Measurements from ENCODE around the gene AFAP1L1.

The AFAP1L1 gene

DNA sequence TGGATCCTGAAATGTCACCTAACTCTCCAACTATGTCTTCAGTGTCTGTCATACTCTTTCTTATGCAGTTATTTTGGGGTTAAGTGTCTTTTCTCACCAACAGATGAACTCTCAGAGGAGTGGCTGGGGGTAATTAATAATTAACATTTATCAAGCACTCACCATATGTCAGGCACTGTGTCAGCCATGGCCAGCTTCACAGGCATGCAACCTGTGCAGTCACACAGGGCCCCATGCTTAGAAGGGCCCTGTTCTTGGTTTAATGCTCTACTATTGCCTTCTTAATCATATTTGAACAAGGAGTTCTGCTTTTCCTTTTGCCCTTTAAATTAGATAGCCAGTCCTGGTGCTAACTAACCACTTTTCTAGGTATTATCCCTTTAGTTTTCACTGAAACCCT, 70.2 kb downstream of the AFAP1L1 start:
- no peaks in the 10 kb centered on the region for H3K36me3 ChIP-seq (ENCODE audit: control insufficient read depth in 4 of 4, insufficient read depth in 4 of 4, low read length in 3 of 4)
- no peak overlapping the region for H3K4me3 ChIP-seq (ENCODE audit: control insufficient read depth in 1 of 7, extremely low read depth in 1 of 7, insufficient read depth in 4 of 7, low read depth in 2 of 7, low read length in 6 of 7)
- H3K9me3 ChIP-seq (ENCODE audit: control extremely low read depth in 1 of 5, control insufficient read depth in 4 of 5, insufficient read depth in 2 of 5, low read depth in 1 of 5, low read length in 4 of 5), result no peaks in the 10 kb centered on the region
- DNase-seq, result no peak
- ChIA-PET POLR2A (no interaction called here), CTCF (interaction anchor here (1.3 to 8.6 kb wide), 4 partner anchors 10 to 26 kb away, joined by 3 to 46 read pairs (median 4); no protein-coding TSS in a partner anchor)
- H3K27me3 ChIP-seq (replicated peaks in 2 of 5; ENCODE audit: control insufficient read depth in 4 of 5, insufficient read depth in 5 of 5, low read length in 4 of 5), result no peaks in the 10 kb centered on the region
- peaks cover 9 to 19% (median 18%) of the 10 kb centered on the region in 4 experiments for H3K4me1 ChIP-seq (ENCODE audit: control extremely low read depth in 1 of 4, control insufficient read depth in 4 of 4, insufficient read depth in 4 of 4, low read length in 3 of 4)
- no peak overlapping the region for H3K27ac ChIP-seq (ENCODE audit: insufficient read depth in 1 of 2, low read depth in 1 of 2, low read length in 2 of 2, poor library complexity in 1 of 2, severe bottlenecking in 2 of 2)

DNA sequence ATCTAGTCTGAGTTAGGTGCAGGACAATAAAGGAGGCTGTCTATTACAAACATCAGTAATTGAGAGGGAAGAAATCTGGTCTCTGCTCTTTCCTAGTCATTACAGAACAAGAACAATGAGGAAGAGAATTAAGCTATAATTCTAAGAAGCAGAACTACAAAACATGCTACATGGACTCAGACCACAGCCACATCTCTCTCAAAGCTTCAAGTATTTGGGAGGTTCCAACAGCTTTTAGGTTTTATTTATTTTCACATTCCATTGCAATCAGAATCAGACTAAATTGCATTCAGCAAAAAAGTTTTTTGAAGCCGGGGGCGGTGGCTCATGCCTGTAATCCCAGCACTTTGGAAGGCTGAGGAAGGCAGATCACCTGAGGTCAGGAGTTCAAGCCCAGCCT, 72.5 kb downstream of the AFAP1L1 start:
- DNase-seq, result peak in 2 of 3 donors; percentile 53 to 61
- ChIA-PET CTCF (interaction anchor here (1.2 to 8.6 kb wide), 7 partner anchors 10 to 30 kb away, joined by 4 to 46 read pairs (median 6); partner anchors contain the start of gene PCYOX1L), POLR2A (no interaction called here)
- H3K27me3 ChIP-seq (replicated peaks in 2 of 5; ENCODE audit: control insufficient read depth in 4 of 5, insufficient read depth in 5 of 5, low read length in 4 of 5), result no peaks in the 10 kb centered on the region
- no peak overlapping the region for H3K4me3 ChIP-seq (ENCODE audit: control insufficient read depth in 1 of 7, extremely low read depth in 1 of 7, insufficient read depth in 4 of 7, low read depth in 2 of 7, low read length in 6 of 7)
- WGBS (ENCODE audit: insufficient coverage), result 93% methylated on average over 2 of the region's 2 CpGs
- no peak overlapping the region for H3K27ac ChIP-seq (ENCODE audit: insufficient read depth in 1 of 2, low read depth in 1 of 2, low read length in 2 of 2, poor library complexity in 1 of 2, severe bottlenecking in 2 of 2)
- H3K36me3 ChIP-seq (ENCODE audit: control insufficient read depth in 4 of 4, insufficient read depth in 4 of 4, low read length in 3 of 4), result peaks cover 0 to 18% (median 7%) of the 10 kb centered on the region in 4 experiments
- H3K9me3 ChIP-seq (ENCODE audit: control extremely low read depth in 1 of 5, control insufficient read depth in 4 of 5, insufficient read depth in 2 of 5, low read depth in 1 of 5, low read length in 4 of 5), result no peaks in the 10 kb centered on the region
- H3K4me1 ChIP-seq (ENCODE audit: control extremely low read depth in 1 of 4, control insufficient read depth in 4 of 4, insufficient read depth in 4 of 4, low read length in 3 of 4), result peaks cover 9 to 35% (median 25%) of the 10 kb centered on the region in 4 experiments

DNA sequence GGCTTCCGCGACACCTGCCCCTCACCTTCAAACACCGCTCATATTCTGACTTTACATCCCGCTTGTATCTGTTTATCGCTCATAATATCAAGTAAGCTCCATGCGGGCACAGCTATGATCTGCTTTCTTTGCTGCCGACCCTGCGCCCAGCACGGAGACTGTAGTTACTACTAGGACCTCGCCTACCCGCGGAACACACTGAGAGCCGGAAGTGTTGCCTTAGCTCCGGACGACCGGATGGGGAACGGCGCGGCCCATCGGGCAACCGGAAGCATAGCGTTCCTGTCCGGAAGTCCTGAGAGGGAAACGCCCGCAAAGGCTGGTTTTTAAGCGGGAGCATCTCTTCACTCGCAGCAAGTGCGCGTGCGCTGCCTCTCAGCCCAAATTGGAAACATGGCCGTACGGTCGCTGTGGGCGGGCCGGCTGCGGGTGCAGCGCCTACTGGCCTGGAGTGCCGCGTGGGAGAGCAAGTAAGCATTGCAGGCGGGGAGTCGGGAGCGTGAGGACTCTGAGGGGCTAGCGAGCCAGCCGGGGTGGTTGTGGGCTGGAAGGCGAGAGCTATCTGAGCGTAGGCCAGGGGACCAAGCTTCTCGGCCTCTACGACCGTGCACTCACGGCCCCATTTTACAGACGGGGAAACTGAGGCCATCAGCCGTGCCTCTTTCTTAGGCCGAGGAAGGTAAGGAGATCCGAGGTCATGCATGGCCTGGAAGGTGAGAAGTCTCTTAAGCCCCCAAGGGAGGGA, 73.7 kb downstream of the AFAP1L1 start, which contains the start of gene GRPEL2:
Gene GRPEL2 (plus strand): TSS at position 353 of the 745 bp plus-strand sequence. CDS start 41 bp downstream, at position 394.
- ChIA-PET POLR2A (interaction anchor here (0.5 to 0.7 kb wide), 2 partner anchors 47 to 83 kb away, joined by 3 to 5 read pairs; no protein-coding TSS in a partner anchor), CTCF (interaction anchor here (0.8 to 8.6 kb wide), 11 partner anchors 9 to 206 kb away, joined by 3 to 46 read pairs (median 5); partner anchors contain the start of gene CSNK1A1)
- peak; percentile 86 to 92 (median 91) for DNase-seq
- peak within 1 kb of the TSS in 1 of 2 experiments; percentile 69 for H3K27ac ChIP-seq (ENCODE audit: insufficient read depth in 1 of 2, low read depth in 1 of 2, low read length in 2 of 2, poor library complexity in 1 of 2, severe bottlenecking in 2 of 2)
- H3K9me3 ChIP-seq (ENCODE audit: control extremely low read depth in 1 of 5, control insufficient read depth in 4 of 5, insufficient read depth in 2 of 5, low read depth in 1 of 5, low read length in 4 of 5), result no peaks in the 10 kb centered on the region
- H3K27me3 ChIP-seq (replicated peaks in 2 of 5; ENCODE audit: control insufficient read depth in 4 of 5, insufficient read depth in 5 of 5, low read length in 4 of 5), result no peaks in the 10 kb centered on the region
- H3K4me1 ChIP-seq (ENCODE audit: control extremely low read depth in 1 of 4, control insufficient read depth in 4 of 4, insufficient read depth in 4 of 4, low read length in 3 of 4), result peaks cover 9 to 35% (median 25%) of the 10 kb centered on the region in 4 experiments
- H3K36me3 ChIP-seq (ENCODE audit: control insufficient read depth in 4 of 4, insufficient read depth in 4 of 4, low read length in 3 of 4), result peaks cover 10 to 29% (median 14%) of the 10 kb centered on the region in 4 experiments
- WGBS (ENCODE audit: insufficient coverage), result 1% methylated on average over 54 of the region's 54 CpGs
- H3K4me3 ChIP-seq (ENCODE audit: control insufficient read depth in 1 of 7, extremely low read depth in 1 of 7, insufficient read depth in 4 of 7, low read depth in 2 of 7, low read length in 6 of 7), result peak within 1 kb of the TSS; percentile 60 to 97 (median 83)

DNA sequence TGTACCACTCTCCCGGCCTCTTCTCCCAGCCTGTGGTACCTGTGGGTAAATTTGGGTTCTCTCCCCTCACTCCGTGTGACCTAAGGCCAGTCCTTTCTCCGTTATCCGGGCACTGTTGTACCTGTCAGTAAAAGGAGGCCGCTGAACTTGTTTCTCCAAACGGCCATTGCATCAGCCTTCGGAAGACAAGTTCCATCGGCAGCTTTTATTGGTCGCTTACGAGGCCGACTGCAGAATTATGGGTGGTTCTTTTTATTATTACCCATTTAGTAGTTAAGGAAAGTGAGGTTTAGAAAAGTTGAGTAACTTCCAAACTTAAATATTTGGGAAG, 74.2 kb downstream of the AFAP1L1 start:
- Histone ChIP-seq H3K27me3 (replicated peaks in 2 of 5; ENCODE audit: control insufficient read depth in 4 of 5, insufficient read depth in 5 of 5, low read length in 4 of 5) (no peaks in the 10 kb centered on the region), H3K4me3 (ENCODE audit: control insufficient read depth in 1 of 7, extremely low read depth in 1 of 7, insufficient read depth in 4 of 7, low read depth in 2 of 7, low read length in 6 of 7) (peak overlapping the region; percentile 60 to 97 (median 83)), H3K27ac (ENCODE audit: insufficient read depth in 1 of 2, low read depth in 1 of 2, low read length in 2 of 2, poor library complexity in 1 of 2, severe bottlenecking in 2 of 2) (peak overlapping the region in 1 of 2 experiments; percentile 69), H3K4me1 (ENCODE audit: control extremely low read depth in 1 of 4, control insufficient read depth in 4 of 4, insufficient read depth in 4 of 4, low read length in 3 of 4) (peaks cover 9 to 35% (median 25%) of the 10 kb centered on the region in 4 experiments), H3K9me3 (ENCODE audit: control extremely low read depth in 1 of 5, control insufficient read depth in 4 of 5, insufficient read depth in 2 of 5, low read depth in 1 of 5, low read length in 4 of 5) (no peaks in the 10 kb centered on the region), H3K36me3 (ENCODE audit: control insufficient read depth in 4 of 4, insufficient read depth in 4 of 4, low read length in 3 of 4) (peaks cover 16 to 35% (median 18%) of the 10 kb centered on the region in 4 experiments)
- POLR2A ChIA-PET, result interaction anchor here (0.7 to 1.3 kb wide), 2 partner anchors 12 to 48 kb away, joined by 3 to 4 read pairs; partner anchors contain the start of gene PCYOX1L
- 0% methylated on average over 10 of the region's 11 CpGs for WGBS (ENCODE audit: insufficient coverage)
- CTCF ChIA-PET, result interaction anchor here (0.9 to 8.6 kb wide), 8 partner anchors 12 to 41 kb away, joined by 3 to 46 read pairs (median 3); partner anchors contain the start of gene PCYOX1L
- DNase-seq, result peak in 2 of 3 donors; percentile 31 to 40

DNA sequence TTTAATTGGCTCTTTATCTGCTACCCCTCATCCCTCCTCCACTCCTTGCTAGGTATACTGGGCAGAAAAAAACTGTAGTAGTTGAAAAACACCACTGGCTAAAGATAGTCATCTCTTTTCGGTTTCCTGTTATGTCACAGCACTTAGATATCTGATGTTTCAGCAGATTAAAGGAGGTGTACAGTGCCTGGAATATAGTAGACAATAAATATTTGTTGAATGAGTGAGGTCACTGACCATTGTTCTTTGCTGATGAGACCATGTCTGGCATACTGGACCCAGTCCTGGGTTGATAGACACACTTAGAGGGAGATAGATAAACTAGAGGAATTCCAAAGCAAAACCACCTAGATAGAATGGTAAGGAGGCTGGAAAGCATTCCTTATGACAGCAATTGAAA, 76.9 kb downstream of the AFAP1L1 start:
- no peak overlapping the region for H3K27ac ChIP-seq (ENCODE audit: insufficient read depth in 1 of 2, low read depth in 1 of 2, low read length in 2 of 2, poor library complexity in 1 of 2, severe bottlenecking in 2 of 2)
- H3K9me3 ChIP-seq (ENCODE audit: control extremely low read depth in 1 of 5, control insufficient read depth in 4 of 5, insufficient read depth in 2 of 5, low read depth in 1 of 5, low read length in 4 of 5), result no peaks in the 10 kb centered on the region
- no peak overlapping the region for H3K4me3 ChIP-seq (ENCODE audit: control insufficient read depth in 1 of 7, extremely low read depth in 1 of 7, insufficient read depth in 4 of 7, low read depth in 2 of 7, low read length in 6 of 7)
- POLR2A ChIA-PET, result no interaction called here
- DNase-seq, result no peak
- CTCF ChIA-PET, result interaction anchor here (8.6 kb wide), 1 partner anchor 19 kb away, joined by 46 read pairs; no protein-coding TSS in a partner anchor
- no CpG with 5 or more reads among the region's 1 CpG for WGBS (ENCODE audit: insufficient coverage)
- H3K4me1 ChIP-seq (ENCODE audit: control extremely low read depth in 1 of 4, control insufficient read depth in 4 of 4, insufficient read depth in 4 of 4, low read length in 3 of 4), result peaks cover 9 to 35% (median 25%) of the 10 kb centered on the region in 4 experiments
- no peaks in the 10 kb centered on the region for H3K27me3 ChIP-seq (replicated peaks in 2 of 5; ENCODE audit: control insufficient read depth in 4 of 5, insufficient read depth in 5 of 5, low read length in 4 of 5)
- H3K36me3 ChIP-seq (ENCODE audit: control insufficient read depth in 4 of 4, insufficient read depth in 4 of 4, low read length in 3 of 4), result peaks cover 17 to 48% (median 30%) of the 10 kb centered on the region in 4 experiments

DNA sequence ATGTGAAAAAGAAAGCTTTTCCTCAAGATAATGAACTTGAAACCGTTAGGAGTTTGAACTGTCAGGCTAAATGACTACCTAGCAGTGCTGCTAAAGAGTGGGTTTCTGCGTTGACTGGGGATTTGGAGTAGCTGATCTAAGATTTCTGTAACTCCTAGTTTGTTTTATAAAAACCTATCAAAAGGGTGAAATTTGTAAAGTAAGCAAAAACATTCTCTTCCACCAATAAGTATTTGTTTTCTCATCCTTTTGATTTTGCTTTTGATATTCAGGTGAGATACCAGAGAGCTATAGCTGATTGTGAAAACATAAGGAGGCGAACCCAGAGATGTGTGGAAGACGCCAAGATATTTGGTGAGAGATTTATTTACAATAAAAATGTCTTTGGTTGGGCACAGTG, 77.7 kb downstream of the AFAP1L1 start:
- Histone ChIP-seq H3K36me3 (ENCODE audit: control insufficient read depth in 4 of 4, insufficient read depth in 4 of 4, low read length in 3 of 4) (peaks cover 17 to 48% (median 31%) of the 10 kb centered on the region in 4 experiments), H3K4me3 (ENCODE audit: control insufficient read depth in 1 of 7, extremely low read depth in 1 of 7, insufficient read depth in 4 of 7, low read depth in 2 of 7, low read length in 6 of 7) (no peak overlapping the region), H3K27me3 (replicated peaks in 2 of 5; ENCODE audit: control insufficient read depth in 4 of 5, insufficient read depth in 5 of 5, low read length in 4 of 5) (no peaks in the 10 kb centered on the region), H3K9me3 (ENCODE audit: control extremely low read depth in 1 of 5, control insufficient read depth in 4 of 5, insufficient read depth in 2 of 5, low read depth in 1 of 5, low read length in 4 of 5) (no peaks in the 10 kb centered on the region), H3K4me1 (ENCODE audit: control extremely low read depth in 1 of 4, control insufficient read depth in 4 of 4, insufficient read depth in 4 of 4, low read length in 3 of 4) (peaks cover 9 to 42% (median 23%) of the 10 kb centered on the region in 4 experiments), H3K27ac (ENCODE audit: insufficient read depth in 1 of 2, low read depth in 1 of 2, low read length in 2 of 2, poor library complexity in 1 of 2, severe bottlenecking in 2 of 2) (no peak overlapping the region)
- CTCF ChIA-PET, result interaction anchor here (0.8 to 2.0 kb wide), 4 partner anchors 8 to 33 kb away, joined by 3 to 7 read pairs (median 4); partner anchors contain the start of gene PCYOX1L
- POLR2A ChIA-PET, result no interaction called here
- 95% methylated on average over 3 of the region's 4 CpGs for WGBS (ENCODE audit: insufficient coverage)
- no peak for DNase-seq

All from common myeloid progenitor, CD34-positive (primary cell).